Measurements from ENCODE around the gene CEP104.
"Not testable (repeated sequence)": the region's sequence is repeated elsewhere in the genome, so short reads cannot be mapped to it uniquely, and the experiment has no call there.

Gene CEP104

DNA sequence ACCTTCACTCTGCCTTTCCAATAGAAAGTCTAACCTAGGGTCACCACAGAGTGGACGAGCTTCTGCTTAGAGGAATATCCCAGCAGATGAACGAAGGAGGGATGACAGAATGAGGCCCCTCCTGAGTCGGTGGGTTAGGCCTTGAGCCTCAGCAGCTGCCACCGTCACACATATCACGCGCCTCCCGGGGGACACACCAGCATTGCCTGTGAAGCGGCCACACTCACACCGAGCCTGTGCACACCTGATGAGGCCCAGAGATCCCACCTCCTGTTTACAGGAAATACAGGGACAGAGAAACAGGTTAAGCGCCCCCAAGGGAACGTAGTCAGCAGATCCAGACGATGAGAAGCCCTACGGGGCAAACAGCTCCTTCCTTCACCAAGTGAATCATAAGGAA, 35.6 kb downstream of the CEP104 start:
- DNase-seq = no peak

DNA sequence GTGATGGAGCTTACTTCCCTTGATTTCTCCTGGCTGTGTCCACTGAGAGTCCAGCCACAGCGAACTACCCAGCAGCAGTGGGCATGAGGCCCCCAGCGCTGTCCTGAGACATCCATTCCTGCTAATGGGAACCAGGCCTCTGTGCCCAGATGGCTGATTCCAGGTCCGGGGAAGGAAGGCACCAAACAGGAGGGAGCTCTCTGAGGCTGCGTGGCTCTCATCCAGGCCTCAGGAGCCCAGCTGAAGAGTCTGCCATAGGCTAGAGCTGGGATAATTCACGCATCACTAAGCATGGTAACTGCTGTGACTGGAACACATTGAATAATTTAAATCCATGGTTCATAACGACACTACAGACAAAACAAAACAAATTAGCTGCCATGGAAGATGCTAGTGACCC, 36.0 kb downstream of the CEP104 start:
- DNase-seq = no peak

DNA sequence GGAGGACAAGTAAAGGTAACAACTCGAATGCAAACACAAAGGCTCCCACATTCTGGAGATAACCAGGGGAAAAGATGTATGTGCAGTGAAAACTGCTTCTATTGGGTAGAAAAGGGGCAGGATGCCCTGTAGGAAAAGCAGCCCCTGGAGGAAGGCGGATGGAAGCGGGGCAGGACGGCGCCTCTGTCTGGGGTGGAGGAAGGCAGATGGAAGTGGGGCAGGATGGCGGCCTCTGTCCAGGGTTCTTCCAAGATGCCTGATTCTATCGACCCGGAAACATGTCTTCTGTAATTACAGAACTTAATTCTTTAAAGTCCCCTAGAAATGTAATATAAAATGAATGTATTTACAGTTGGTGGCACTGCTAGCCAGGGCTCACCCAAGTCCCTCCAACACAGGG, 36.7 kb downstream of the CEP104 start:
- no peak for DNase-seq

DNA sequence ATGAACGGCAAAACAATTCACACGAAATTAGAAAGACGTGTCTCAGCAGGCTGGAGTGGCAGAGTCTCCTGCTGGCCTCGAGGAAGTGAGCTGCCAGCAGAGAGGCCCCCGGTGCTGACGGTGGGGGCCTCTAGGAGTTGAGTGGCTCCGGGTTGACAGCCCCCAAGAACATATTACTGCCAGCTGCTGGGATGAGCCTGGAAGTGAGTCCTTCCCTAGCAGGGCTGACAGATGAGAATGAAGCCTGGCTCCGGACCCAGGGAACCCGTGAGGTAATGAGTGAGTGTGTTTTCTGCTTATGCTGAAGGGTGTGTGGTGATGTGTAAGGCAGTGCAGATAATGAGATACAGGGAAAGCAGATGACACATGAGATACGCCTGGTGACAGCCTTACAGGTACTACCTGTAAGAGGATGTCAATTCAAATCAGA, 37.2 kb downstream of the CEP104 start:
- DNase-seq = no peak

DNA sequence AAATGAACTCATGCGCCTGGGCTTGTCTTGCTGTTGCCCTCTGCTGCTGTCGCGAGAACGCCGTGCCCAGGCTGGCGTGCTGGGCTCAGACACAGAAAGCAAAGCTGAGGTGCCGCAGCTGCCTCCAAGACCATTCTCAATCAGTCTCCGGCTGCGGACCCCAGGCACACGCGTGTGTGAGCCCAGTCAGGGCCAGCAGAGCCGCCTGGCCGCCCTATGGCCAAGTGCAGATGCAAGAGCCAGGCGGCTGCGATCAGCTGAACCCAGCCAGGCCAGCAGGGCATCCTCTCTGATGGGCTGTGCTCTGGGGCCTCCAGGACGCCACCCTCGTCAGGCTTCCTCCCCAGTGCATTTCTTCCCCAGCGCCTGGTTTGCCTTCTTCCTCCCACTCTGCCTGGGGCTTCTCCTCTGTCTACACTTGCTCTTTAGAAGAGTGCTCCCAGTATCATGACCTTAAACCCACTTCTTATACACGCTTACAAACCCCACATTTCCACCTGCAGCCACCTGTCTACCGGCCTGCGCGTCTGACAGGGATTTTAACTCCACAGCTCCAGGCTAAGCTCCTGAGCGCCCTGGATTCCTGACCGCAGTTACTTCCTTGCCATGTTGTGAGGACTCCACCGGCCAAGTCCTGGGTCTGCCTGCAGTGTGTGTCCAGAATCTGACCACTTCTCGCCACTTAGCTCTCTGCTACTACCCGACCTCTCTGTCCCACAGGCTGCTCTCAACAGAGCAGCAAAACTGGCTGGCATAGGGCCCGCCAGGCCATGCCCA, 39.0 kb downstream of the CEP104 start:
- no peak for DNase-seq

DNA sequence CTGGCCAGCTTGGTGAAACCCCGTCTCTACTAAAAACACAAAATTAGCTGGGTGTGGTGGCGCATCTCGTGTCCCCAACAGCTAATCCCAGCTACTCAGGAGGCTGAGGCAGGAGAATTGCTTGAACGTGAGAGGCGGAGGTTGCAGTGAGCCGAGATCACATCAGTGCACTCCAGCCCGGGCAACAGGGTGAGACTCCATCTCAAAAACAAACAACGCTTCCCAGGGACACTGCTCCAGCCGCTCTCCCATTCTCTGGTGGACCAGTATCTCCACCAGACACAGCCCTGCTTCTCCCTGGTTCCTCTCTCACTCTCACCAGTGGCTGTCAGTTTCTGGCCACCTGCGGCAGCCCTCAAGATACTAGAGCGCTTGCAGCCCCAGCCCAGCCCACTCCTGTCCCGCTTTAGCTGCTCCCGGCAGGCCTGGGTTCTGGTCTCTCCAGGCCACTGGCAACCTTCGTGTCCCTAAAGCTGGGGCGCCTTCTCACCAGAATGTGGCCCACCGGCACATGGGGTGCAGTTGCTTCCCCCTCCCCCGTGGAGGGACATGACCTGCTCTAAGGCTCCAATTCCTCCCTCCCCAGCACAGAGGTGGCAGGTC, 39.8 kb downstream of the CEP104 start:
- no peak for DNase-seq

DNA sequence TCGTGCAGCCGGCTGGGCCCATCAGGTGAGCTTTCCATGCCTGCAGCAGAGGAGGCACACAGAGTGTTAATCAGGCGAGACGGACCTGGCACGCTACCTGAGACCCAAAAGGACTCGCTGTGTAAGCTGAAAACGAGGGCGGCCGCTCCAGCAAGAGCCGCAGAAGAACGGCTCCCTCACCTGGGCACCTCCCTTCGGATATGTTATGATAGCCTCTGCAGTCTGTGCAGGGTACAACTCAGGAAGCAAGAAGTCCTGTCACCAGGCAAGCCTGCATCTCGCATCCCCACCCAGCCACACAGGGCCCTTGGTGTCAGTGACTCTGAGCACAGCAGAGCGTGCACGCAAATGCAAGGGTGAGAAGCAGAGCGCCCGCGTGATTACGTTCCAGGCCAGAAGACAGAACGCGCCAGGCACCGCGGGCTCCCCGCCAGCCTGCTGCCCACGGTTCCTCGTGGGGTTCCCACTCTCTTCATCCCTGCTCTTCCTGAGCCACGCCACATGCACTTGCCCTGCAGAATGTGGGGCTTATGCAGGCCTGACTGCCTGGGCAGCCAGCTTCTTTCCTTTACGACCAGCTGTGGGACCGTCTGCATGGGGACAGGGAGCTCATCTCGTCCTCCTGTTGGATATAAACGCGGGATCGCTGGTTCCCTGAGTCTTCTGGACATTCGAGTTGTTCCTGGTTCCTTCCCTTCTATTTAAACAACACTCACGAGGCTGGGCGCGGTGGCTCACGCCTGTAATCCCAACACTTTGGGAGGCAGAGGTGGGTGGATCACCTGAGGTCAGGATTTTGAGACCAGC, 40.5 kb downstream of the CEP104 start:
- DNase-seq = no peak

DNA sequence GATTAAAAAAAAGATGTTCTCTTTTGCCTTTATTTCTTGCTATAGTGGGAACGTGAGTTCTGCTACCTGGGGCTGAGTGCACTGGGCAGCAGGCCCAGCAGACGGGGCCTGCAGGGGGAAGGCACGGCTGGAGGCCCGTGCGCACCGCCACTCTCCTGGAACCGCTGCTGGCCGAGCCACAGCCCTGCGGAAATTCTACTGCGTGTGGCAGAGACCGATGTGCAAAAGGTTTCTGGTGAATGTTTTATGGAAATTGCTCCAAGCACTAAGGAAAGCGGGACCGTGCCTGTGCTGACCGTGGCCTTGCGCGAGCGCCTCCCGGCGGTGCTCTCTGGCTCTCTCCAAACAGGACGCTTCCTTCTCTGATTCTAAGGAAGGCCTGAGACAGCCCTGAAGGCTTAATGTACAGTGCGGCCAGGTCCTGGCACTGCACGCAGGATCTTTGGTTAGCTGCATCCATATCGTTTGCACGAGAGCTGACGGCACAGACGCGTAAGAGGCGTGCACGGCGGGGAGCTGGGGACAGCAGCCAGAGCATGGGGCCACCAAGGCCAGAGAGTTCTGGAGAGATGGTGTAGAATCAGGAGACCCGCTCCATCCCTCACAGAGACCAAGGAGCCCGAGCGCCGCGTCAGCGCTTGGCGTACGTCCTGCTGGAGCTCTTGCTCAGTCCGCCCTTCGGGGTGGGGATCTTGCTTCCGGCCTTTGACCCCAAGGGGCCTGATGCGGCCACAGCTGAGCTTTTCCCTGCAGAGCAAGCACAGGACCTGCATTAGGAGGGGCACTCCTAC, 42.0 kb downstream of the CEP104 start:
- DNase-seq = no peak

DNA sequence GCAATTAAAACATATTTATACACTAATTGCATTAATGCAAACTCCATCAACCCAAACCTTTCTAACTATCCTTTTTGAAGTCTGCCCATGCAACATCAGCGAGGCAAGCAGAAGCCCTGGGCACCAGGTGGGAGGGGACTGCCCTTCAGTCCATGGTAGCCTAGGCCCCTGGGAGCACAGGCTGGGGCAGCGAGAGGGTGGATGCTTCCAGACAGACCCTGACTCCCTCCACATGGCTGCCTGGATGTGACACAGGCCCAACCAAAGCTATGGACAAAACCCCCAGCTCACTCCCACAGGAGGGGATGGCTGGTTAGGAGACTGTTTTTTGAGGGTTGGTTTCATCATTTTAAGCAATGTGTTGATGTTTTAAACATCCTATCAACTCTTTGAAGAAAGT, 42.9 kb downstream of the CEP104 start:
- DNase-seq = no peak

DNA sequence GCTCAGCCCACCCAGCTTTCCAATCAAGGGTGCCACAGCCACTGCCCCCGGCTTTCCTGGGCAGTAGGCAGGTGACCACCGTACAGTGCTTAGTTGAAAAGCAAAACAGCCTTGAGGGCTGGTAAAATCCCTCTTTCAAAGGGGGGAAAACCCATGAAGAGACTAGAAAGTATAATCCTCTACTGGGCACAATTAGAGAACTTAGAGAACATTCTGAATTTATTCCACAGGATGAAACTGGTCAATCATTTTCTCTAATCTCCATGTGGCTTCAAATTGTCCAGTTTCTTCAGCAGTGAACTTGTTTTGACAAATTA, 45.5 kb downstream of the CEP104 start:
- no peak for DNase-seq

DNA sequence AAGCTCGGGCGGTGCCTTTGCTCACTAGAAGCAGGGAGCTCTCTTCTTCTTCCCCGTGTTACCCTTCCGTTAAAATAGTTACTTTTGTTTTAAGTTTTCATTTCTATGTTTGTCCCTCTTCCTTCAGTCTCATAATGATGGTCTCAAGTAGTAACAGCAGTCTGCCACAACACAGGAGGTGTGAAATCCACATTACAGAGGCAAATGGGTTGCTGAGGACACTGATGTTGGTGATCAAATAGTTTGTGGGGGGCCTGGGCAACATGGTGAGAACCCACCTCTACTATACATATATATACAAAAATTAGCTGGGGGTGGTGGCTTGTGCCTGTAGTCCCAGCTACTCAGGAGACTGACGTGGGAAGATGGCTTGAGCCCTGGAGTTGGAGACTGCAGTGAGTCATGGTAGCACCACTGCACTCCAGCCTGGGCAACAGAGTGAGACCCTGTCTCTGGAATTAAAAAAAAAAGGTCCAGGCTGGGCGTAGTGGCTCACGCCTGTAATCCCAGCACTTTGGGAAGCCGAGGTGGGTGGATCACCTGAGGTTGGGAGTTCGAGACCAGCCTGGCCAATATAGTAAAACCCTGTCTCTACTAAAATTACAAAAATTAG, 46.8 kb downstream of the CEP104 start:
- DNase-seq = not testable (repeated sequence)

DNA sequence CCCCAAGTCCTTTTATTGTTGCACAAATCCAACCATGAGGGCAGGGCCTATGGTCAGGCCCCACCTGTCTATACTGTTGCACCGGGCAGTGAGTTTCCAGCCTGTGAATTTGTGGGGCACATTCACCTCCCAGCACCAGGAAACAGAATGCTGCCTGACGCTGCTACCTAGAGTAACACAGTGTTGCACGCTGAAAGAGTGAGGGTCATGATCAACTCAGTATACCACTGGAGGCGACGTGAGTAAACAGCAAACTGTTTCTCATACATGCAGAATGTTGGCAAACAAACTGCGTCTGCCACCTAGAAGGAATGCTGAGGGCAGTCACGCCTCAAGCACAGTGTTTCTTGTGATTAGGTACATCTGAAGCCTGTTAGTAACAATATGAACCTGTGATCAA, 47.3 kb downstream of the CEP104 start:
- no peak for DNase-seq

DNA sequence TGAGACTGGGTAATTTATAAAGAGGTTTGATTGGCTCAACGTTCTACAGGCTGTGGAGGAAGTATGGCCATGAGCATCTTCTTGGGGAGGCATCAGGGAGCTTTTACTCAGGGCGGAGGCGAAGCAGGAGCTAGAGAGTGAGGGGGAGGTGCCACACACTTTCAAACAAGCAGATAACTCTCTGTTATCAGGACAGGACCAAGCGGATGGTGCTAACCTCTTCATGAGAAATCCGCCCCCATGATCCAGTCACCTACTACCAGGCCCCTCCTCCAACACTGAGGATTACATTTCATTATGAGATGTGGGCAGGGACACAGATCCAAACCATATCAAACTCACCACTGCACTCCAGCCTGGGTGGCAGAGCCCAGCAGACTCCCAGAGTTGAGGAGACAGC, 49.2 kb downstream of the CEP104 start:
- DNase-seq = no peak

DNA sequence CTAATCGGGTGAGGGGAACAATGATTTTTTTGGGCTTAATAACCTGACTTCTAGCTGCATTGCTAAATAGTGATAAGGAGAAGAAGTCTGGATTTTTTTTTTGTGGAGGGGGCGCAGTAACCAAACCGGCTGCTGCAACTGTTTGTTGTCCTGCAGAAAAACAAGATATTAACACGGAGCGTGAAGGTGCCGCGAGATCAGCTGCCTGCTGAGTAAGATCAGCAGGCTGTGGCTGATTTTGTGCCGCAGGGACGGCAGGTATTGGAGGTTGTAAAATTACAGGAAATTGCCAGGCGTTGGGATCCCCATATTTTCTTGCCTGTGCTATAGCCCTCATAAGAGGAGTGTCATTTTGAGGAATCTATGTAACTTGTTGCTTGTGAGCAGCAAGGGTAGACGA, 52.0 kb downstream of the CEP104 start:
- DNase-seq = no peak

DNA sequence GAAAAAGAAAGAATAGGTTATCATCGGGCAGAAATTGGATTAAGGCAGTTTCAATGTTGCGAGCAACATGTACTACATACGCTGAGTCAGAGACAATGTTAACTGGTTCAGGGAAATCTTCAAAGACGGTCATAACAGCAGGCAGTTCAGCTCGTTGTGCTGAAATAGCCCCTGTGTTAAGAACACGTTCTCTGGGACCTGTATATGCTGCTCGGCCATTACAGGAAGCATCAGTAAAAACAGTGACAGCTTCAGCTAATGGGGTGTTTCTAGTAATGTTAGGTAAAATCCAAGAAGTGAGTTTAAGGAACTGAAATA, 52.4 kb downstream of the CEP104 start:
- DNase-seq = not testable (repeated sequence)

DNA sequence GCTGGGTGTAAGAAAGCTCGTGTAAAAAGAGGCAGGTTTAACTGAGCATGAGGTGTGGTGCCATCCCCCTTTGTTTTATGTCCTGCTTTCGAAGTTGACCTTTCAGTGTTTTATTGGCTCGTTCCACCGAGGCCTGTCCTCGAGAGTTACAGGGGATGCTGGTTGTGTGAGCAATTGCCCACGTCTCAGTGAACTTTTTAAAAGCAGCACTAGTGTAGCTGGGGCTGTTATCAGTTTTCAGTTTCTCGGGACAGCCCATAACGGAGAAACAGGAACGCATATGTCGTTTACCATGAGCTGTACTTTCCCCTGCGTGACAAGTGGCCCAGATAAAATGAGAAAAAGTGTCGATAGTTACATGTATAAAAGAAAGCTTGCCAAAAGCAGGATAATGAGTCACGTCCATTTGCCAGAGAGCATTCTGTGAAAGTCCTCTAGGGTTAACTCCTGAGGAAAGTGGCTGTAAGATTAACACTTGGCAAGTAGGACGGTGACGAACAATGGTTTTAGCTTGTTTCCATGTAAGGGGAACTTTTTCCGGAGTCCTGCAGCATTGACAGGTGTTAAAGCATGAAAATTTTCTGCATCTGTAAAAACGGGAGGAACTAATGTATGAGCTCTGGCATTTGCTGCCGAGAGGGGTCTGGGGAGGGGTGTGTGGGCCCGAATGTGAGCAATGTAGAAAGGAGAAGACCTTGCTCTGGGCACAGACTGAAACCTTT, 52.9 kb downstream of the CEP104 start:
- DNase-seq = no peak

DNA sequence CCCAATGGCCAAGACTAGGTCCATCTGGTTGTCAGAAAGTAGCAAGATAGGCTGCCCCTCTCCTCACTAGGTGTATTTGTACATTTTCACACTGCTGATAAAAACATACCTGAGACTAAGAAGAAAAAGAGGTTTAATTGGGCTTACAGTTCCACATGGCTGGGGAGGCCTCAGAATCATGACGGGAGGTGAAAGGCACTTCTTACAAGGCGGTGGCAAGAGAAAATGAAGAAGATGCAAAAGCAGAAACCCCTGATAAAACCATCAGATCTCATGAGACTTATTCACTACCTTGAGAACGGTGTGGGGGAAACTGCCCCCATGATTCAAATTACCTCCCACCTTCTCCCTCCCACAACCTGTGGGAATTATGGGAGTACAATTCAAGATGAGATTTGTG, 56.2 kb downstream of the CEP104 start:
- not testable (repeated sequence) for DNase-seq

DNA sequence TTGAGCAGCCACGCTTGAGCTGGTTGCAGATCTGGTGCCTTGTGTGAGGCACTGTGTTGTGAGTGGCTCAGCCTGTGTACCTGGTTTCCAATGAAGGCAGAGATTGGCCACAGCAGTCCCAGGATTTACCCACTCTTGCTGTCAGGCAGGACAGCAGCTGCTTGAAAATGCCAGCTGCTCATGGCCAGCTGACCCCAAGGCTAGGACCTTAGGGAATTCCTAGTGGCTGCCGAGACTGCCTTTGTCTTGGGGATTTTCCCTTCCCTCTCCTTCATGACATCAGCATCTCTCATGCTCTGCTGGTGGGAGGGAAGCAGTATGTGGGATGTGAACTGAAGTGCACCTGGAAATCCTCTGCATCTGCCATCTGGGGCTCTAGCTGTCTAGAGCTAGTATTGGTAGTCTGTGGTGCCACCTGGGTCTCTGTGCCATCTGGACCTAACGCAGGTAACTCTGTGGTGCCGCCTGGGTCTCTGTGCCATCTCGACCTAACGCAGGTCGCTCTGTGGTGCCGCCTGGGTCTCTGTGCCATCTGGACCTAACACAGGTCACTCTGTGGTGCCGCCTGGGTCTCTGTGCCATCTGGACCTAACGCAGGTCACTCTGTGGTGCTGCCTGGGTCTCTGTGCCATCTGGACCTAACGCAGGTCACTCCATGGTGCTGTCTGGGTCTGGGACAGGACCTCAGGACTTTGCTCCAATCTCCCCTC, 56.9 kb downstream of the CEP104 start:
- DNase-seq = no peak

DNA sequence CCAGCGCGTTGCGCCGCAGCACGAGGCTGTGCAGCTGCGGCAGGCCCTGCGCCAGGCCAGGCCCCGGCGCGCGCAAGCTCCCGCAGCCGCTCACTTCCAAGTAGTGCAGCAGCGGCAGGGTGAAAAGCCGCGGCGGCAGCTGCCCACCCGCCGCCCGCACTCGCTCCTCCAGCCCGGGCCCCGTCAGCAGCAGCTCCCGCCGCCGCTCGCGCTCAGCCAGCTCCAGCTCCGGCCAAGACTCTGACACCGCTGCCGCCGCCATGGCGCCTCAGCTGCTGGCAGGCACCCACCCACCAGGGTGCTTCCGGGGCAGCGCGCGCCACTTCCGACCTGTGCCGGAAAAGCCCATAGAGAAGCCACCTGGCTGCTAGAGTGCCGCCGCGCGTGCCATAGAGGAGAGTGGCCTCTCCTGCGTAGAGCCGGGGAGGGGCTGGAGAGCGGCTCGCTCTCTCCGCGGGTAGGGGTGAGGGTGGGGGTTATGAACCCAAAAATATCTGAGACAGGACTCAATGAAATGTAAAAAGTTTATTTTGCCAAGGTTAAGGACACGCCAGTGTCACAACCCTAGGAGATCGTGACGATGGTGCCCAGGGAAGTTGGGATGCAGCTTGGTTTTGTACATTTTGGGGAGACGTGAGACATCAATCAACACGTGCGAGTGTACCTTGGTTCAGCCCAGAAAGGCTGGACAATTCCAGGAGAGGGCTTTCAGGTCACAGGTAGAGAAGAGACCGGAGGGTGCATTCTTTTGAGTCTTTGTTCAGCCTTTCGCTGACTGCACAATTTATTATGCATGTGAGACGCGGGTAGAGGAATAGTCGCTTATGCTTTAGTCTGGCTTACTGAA, 60.6 kb downstream of the CEP104 start, which contains the start of gene LRRC47:
TSS of gene LRRC47 (minus strand) at position 284 of the 847 bp plus-strand sequence. CDS start at position 262, 22 bp downstream.
- DNase-seq = no peak

DNA sequence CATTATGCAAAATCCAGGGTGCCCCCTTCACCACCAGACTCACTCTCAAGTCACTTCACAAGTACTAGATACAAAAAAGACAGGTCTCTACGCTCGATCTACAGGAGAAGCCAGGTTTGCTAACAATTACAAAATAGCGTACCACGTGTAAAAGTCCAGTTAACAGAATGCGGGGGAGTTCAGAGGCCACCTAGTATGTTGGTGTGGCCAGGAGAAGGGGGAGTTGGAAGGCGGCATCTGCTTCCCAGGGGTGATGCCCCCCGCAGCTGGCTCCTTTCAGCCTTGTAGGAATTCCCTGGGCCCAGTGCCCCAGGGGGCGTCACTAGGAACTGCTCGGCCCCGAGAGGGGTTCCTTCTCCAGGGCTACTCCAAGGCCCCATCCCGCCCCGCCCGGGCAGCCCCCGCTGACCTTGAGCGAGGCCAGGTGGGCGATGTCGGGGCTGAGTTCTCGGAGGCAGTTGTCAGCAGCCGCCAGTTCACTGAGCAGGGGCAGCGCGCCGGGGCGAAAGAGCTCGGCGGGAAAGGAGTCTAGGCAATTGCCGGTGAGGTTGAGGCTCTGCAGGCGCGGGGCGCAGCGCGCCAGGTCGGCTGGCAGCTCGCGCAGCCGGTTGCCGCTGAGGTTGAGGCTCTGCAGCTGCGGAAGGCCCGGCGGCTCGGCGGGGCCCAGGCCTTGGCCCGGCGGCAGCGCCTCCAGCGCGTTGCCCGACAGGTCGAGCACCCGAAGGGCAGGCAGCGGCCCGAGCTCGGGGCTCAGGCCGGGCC, 61.4 kb downstream of the CEP104 start:
- no peak for DNase-seq
